NOMO-1 (cell line): Measurements from ENCODE around the gene IGFBP2.
A peak's percentile ranks its signal among the peaks of the same experiment; 100 is the strongest.

Experiments
- DNase-seq, 2 experiments: peaks; one replicate each; lab custom pipeline; 2025; ENCODE audit not compliant: unreplicated experiment in 2 of 2; lab: John Stamatoyannopoulos, UW

The IGFBP2 gene

DNA sequence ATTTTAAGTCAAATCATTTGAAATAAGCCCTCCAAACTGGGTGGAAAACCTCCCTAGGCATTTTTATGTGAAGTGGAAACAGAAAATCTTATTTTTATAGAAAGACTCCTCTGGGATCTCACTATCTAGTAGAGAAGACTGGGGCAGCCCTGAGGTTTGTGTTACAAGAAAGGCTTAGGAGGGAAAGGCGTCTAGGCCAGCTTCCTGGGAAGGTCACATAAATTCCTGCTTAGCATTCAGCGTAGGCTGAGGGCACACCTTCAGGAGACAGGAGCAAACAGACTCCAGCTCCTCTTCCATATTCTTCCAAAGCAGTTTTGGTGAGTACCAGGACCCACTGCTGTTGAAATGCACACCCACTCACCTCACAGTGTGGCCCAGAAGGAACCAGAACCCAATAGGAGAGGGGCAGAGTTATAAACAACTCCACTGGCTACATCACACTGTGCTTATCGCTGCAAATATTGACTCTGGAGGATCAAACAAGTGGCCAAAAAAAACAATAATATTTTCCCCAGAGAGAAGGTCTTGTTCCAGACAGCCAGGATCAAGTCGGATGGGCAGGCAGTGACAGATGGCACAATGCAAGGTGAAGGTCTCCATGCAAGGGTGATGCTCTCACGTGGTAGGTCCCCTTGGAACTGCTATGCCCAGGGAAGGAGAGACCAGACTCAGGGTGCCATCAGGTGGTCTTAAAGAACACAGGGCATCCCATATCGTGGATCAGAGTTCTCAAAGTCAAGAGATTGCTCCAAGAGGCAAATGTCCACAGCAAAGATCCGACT, 17.7 kb upstream of the IGFBP2 start:
- DNase-seq, result no peak

DNA sequence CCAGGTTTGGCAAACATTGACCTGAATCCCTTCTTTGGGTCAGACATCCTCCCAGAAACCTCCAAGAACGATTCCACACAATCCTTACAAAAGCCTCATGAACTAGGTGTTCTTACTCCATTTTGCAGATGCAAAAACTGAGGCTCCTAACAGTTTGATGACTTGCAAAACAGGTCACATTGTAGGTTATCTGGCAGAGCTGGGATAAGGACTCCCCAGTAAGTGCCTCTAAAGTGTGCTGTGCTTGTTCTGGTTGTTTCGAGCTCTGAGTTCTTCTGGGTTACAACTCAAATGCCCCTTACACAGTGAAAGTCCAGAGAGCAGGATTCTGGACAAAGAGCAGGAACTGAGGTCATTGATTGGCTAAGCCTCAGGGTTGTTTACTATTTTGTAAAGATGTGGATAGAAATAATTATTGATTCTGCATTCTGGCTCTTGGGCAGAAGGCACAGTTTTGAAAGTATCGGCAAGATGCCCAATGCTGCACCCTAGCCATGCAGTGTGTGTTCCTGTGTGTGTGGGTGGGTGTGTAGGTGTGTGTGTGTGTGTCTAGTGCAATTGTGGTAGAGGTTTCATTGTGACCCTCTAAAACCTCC, 17.0 kb upstream of the IGFBP2 start:
- DNase-seq, result no peak

DNA sequence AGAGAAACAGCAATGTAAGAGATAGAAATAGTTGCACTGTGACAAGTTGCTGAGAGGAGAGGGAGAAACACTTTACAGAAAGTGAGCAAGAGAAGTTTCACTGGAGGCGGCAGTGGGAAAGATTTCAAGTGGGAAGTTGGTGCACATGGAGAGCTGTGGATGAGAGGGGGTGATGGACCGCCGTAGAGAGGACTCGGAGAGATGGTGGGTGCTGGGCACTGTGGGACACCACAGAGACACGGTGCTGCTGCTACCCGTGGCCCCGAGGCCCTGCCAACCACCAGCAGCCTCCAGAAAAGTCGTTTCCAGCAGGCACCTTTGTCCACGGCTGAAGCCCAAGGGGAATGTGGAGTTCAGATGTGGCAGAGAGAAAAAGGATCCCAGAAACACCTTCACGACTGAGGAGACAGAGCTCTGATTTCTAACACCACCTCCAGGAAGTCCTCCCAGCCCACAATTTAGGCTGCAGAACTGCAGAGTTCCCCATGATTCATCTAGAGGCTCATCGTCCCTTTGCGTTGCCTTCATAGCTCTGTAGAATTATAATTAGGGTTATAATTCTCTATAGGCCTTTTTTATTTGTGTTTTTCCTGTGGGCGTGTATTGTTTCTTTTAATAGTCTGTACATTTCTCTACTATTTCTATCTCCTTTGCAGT, 15.9 kb upstream of the IGFBP2 start:
- DNase-seq, result no peak

DNA sequence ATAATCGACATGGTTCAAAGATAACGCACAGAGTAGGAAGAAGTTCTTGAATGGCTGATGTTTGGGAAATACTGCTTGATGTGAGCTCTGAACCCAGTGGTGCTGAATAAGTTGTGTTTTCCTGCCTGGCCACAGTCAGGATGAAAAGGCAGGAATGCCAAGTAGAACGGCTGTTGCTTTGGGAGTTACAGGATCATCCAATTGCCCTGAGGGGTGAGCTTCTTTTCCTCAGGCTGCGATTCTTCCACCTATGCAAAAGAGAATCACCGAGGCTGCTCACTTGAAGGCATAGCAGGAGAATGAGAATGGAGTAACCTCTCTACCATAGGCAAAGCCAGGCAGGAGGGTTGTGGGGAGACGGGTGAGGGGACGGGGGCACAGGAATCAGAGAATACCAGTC, 14.4 kb upstream of the IGFBP2 start:
- no peak for DNase-seq

DNA sequence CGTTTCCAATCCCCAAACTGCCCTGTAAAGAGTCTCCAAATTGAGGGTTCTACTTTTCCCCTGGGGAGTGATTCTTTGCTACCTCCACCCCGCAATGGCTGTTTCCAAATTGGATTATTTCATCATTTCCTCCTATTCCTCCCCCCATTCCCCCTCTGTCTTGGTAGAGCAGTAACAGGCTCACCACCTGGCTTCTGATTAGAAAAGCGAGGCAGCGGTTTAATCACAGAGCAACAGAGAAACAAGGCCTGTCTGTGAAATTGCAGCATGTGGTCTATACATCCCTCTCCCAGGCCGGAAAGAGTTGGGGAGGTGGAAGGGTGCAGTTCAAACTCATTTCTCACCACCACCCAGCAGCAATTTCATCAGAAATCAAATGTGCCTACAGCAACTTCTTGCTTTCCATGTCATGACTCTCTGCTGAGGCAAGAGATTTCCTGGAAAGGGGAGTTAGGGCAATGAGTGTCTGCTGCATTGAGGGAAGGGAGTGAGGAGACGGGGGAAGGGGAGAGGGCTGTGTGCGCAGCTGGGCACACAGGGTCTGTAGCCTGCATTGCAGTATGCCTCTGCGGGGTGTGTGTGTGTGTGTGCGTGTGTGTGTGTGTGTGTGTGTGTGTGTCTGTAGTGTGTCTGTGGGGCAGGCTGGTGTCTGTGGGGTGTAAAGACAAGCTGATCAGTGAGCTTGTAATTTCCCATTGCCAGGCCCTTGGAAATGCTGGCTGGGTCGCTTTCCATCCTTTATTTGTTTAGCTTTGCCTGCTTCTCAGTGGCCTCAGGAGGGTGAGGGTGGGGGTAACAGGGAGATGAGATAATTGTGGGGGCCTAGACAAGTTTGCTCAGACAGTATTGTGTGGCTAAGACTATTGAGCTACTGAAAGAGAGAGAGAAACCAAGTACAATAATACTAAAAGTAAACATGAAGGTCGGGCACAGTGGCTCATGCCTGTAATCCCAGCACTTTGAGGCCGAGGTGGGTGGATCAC, 13.5 kb upstream of the IGFBP2 start:
- DNase-seq, result peak; percentile 22 to 28

DNA sequence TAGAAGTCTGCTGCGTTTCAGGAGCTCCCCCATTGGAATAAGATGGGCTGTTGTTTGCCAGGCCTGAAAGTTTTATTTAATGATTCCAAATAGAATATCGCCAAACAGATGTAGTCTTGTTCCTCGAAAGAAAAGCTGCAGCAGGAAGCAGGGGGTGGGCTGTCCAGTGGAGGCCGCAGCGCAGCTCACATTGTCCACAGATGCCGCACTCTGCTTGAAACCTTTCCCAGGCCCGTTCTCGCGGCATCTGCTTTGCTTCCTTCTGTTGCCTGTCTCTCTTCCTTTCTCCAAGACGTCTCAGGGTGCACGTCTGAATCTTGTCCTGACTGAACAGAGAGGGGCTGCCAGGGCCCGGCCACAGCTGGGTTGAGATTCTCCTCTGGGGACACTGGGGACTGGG, 12.4 kb upstream of the IGFBP2 start:
- no peak for DNase-seq

DNA sequence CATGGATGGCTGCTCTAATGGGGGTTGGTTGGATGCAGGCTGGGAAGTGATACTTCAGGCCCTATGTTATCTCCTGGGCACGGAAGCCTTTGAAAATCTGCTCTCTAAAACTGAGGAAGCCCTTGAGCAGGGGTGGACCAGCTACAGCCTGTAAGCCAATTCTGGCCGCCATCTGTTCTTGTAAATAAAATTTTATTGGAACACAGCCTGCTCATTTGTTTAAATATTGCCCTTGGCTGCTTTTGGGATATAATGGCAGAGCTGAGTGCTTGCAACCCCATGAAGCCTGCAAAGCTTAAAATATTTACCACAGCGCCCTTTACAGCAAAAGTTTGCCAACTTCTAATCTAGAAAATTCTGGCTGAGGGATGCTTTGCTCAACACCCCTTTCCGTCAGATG, 11.9 kb upstream of the IGFBP2 start:
- DNase-seq, result no peak

DNA sequence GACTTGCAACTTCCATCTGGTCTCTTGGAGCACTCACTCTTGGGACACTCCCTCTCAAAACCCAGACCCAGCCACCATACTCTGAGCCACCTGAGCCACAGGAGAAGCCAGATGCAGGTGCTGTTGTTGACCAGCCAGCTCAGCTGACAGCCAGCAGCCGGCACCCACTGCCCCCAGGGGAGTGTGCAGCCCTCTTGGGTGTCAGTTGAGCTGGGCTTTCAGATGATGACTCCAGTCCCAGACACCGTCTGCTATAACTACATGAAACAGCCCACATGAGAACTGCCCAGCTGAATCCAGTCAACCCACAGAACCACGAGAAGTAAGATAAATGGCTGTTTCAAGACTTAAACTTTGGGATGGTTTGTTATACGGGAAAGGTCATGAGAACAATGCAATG, 10.7 kb upstream of the IGFBP2 start:
- no peak for DNase-seq

DNA sequence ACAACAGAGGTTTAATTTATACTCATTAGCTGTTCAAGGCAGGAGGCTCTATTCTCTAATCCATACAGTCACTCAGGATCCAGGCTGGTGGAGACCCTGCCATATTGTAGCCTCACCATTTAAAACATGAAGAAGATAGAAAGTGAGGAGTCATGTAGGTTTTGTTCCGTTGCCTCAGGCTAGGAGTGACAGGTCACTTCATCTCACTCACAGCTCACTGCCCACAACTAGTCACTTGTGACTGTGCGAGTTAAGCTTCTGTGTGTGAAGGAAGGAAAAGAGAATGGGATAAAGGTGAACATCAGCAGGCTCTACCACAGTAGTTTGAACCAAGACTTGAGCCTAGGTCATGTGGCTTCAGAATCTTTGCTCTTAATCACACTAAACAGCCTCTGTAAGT, 9.0 kb upstream of the IGFBP2 start:
- no peak for DNase-seq

DNA sequence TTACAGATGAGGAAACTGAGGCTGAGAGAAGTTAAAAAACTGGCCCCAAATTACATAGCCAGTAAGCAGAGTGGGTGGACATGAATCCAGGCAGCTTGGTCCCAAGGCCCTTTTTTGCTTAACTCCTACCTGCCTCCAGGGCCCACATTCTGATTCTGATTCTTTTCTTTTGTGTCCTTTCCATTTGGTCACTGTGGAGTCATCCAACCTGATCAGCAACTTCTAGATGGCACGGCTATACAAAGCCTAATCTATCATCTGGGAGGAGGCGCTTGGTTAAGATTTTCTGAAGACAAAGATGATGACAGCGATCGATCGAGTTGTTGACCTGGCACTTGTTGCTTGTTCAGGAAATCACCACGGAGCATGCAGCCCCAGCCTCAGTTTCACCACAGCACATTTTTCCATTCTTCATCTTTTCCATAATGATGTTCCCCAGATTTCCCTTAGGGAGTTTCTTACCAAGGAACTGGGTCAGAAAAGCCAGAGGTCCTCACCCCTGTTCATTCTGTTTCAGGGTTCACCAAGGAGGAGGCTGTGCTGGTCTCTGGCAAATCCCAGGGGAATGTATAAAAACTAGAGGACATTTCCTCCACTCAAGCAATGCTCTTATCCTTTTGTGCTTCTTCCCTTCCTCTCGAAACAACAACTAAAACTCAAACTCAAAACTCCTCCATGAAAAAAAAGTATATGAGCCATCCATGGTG, 6.9 kb upstream of the IGFBP2 start:
- no peak for DNase-seq

DNA sequence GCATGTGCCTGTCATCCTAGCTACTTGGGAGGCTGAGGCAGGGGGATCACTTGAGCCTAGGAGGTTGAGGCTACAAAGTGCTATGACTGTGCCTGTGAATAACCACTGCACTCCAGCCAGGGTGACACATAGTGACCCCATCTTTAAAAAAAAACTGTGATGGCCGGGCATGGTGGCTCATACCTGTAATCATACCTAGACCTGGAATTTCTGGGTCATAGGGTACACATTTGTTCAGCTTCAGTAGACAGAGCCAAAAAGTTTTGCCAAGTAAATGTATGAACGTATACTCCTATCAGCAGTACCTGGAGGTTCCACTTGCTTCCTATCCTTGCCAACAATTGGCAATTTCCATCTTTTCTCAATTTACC, 6.4 kb upstream of the IGFBP2 start:
- DNase-seq, result no peak

DNA sequence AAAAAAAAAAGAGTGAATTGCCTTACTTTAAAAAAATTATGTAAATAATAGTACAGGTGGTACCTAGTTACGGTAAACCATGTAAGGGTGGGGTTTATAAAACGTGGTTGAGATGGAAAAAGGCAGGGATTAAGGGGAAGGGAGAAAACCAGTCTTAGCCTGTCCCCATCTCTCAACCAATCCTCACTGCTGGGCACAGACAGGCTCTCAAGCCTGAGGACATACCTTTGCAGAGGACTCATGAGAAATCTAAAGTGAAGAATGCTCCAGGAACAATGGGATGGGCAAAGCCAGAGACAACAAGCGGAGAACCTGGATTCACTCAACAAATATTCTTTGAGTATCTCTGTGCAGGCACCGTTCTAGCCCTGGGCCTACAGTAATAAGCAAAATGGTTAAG, 3.4 kb upstream of the IGFBP2 start:
- DNase-seq, result no peak

DNA sequence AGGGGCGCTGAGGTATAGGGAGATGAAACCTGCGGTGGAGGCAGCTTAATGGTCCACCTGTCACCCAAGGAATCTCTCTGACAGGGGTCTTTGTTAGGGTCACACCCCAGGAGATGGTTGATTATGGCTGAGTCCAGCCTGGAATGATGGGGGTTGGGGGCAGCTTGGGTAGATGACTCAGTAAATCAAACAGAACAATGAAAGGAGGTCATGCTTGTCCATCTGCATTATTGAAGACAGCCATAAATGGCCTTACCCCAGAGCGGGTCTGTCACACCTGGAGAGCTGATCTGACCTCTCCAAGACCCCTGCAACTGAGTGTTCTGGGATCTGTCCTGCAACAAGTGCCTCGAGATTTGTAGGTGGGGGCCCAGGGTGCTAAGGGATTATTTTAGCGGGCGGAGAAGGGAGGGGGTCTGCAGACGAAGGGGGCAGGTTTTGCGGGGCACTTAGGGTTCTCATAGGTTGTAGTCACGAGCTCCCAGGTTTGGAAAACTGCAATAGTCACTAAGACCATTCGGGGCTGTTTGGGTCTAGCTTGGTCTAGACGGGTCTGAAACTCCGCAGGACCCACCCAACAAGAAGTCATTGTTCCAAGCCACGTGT, 771 bp upstream of the IGFBP2 start:
- DNase-seq, result no peak

DNA sequence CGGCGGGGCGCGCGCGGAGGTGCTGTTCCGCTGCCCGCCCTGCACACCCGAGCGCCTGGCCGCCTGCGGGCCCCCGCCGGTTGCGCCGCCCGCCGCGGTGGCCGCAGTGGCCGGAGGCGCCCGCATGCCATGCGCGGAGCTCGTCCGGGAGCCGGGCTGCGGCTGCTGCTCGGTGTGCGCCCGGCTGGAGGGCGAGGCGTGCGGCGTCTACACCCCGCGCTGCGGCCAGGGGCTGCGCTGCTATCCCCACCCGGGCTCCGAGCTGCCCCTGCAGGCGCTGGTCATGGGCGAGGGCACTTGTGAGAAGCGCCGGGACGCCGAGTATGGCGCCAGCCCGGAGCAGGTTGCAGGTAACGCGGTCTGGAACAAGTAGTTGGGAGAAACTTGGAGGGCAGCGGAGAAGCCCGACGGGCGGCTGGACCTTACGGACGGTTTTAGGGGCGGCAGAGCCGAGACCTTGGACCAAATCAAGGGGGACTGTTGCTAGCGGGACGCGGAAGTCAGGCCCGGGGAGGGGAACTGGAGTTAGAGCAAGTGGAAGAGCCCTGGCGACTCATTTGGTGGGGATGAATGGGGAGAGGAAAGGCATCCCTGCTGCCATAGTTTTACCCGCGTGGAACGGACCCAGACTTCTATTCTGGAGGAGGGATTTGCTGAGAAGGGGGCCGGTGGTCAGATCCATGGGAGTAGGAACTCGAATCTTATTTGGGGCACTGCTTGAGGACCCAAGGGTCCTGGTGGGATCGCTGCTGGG, 573 bp downstream of the IGFBP2 start:
- peak in 1 of 2 experiments; percentile 2 for DNase-seq

DNA sequence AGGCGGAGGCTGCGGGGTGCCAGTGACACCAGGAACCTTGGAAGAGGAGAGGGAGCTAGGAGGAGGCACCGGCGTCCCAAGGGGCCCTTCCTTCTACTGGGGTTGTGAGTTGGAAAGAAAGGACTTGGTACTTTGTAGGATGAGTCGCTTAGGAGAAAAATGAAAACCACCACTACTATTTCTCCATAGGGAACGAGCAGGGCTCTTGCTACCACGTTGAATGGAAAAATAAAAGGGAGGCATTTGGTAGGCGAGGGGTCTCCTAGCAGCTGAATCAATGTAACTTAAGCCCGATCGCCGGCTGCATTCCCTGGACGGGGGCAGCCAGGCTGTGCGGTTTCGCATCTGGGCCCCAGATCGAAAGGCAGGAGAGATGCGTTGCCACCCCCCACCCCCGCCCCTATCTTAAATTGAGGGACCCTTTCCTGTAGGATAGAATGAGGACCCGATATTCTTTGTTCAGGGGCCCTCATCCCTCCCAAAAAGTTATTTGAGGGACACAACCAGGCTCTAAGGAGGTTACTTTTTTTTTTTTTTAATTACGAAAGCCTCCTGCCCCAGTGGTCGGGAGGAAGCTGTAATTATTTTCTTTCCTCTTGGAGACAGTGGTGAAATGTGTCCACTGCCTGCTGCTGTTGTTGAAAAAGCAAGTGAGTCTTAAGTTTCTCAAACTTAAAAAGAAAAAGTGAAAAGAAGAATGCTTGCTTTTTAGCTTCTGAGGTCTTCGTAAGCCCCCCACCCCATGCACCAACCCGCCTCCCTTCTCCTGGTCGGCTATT, 1.3 kb downstream of the IGFBP2 start:
- DNase-seq, result peak in 1 of 2 experiments; percentile 37

DNA sequence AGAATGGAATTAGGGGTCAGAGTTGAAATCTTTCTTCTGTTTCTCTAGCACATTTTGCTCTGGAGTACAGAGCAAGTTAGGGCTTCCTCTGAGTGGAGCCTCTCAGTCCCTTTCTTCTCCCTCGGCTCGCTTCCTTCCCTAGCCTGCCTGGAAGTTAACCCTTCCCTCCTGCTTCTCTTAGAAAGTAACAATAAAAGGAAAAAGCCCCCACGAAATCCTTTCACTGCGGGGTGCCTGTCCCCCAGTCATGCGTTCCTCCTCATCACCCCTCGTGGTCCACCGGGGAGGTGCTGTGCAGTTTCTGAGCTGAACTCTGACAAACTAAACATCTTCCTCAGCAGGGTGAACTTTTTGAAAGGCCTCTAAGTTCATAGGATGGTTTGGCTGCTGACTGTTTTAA, 2.0 kb downstream of the IGFBP2 start:
- DNase-seq, result no peak

DNA sequence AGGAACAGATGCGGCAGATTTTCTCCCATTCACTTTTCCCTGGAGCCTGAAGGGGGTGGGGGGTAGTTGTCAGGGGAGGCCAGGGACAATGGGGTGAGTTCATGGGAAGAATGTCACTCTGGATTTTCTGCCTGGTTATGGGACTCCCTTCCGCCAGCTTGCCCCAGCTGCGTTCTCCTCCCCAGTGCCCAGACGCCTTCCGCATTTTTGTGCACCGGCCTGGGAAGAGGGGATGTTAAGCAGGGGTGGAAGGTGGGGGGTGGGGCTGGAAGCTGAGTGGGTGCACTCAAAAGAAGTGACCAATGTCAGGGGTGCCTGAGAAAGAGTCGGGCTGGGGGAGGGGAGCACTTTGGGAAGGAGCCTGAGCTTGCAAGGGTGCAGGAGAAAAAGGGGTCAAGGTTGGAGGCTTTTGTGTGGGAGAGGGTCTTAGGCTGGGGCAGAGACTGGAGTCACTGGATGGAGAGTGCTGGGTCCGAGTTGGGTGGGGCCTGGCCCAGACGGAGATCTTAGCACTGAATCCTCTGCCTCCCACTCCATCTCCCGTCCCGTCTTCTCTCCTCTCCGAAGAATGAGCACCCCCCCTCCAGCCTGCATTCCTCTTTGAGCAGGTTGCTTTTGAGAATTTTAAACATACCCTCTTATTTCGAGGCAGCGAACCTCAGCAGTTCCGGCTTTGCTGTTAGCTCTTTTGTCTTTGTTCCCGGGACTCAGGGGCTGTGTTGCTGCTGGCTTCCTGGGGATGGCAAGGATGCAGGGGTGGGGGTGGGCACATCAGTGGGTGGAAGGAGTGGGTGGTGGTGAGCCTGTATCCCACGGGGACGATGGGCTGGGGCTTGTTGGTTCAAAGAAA, 2.7 kb downstream of the IGFBP2 start:
- no peak for DNase-seq
